Mucosa of descending colon (tissue), 3 donors: ENCODE data around the gene C6orf47. TPM values are rescaled to one million over a fixed set of nuclear protein-coding genes. Genes with fewer than 3 reads are reported as not detected.
A peak's percentile ranks its signal among the peaks of the same experiment; 100 is the strongest.

Experiments used
- ATAC-seq: fragments of 200-7000 bp; cut with Tn5 transposase; one replicate; pipeline ENCODE4 v1.9.1; 2020; ENCODE audit warnings: mild to moderate bottlenecking, moderate library complexity
- DNase-seq, 3 donors: peaks; one replicate each; pipeline ENCODE4 v3.0.0-alpha.2; 2020
- H3K36me3 ChIP-seq: fragments of 200-600 bp; one replicate; pipeline ENCODE4 v1.8.0; 2021; ENCODE audit warnings: low read depth, mild to moderate bottlenecking
- H3K4me1 ChIP-seq: fragments of 200-600 bp; one replicate; pipeline ENCODE4 v1.8.0; 2021; ENCODE audit warnings: low read depth, mild to moderate bottlenecking
- H3K4me3 ChIP-seq: fragments of 200-600 bp; one replicate; pipeline ENCODE4 v1.8.0; 2021; ENCODE audit warnings: mild to moderate bottlenecking
- H3K9me3 ChIP-seq: fragments of 200-600 bp; one replicate; pipeline ENCODE4 v1.8.0; 2021; ENCODE audit warnings: mild to moderate bottlenecking
- CTCF ChIP-seq: fragments of 200-600 bp; IDR thresholded peaks from one replicate; pipeline ENCODE4 v1.8.0; 2022; ENCODE audit warnings: antibody characterized with exemption, mild to moderate bottlenecking
- intact Hi-C, 2 donors: fragments of 100-400 bp; cut with DNase I in 1 of 2; cut with micrococcal nuclease in 1 of 2; formaldehyde crosslinking; loops; one replicate each; pipeline versions ENCODE4 v1.11.0 to v1.11.1; 2022; cut with DNase I, micrococcal nuclease
- total RNA-seq, 3 donors: library from RNA; stranded (reverse); fragmentation: NEBNext Ultra II Directional in 2 of 3; extraction: Animal tissue kit (Norgen Biotek cat#: 25700) in 2 of 3; gene quantifications; one replicate each; pipeline versions ENCODE4 v1.2.1 to v1.2.4, GENCODE V29; 2021 to 2023
- donor health status: DM: no; HTN: no; CAD: no; lungs with moderate emphysema.
- donor health status: DM: no; HTN: no; CAD: no.
- donor health status: DM: no; HTN: yes; CAD: no.

Gene C6orf47
- total RNA-seq, 3 donors from 2014 or later = 28.5 to 33.0 (median 32.3) TPM

GRCh38 chr6:31661262-31662123 lies 915 bp upstream of the C6orf47 start:
- Histone ChIP-seq H3K4me3 (no peak overlapping the region), H3K4me1 (peaks cover 37% of the 10 kb centered on the region), H3K36me3 (no peaks in the 10 kb centered on the region), H3K9me3 (no peaks in the 10 kb centered on the region)
- no peak for TF ChIP-seq CTCF
- DNase-seq = no peak
- ATAC-seq = no peak
- intact Hi-C loops = no loop called here

- H3K4me3 ChIP-seq = peak overlapping the region; percentile 59
- H3K4me1 ChIP-seq = peaks cover 50% of the 10 kb centered on the region
- DNase-seq = peak in 2 of 3 donors; percentile 40 to 64
- H3K36me3 ChIP-seq = no peaks in the 10 kb centered on the region
- peak; percentile 38 for ATAC-seq
- no peak for TF ChIP-seq CTCF
- no peaks in the 10 kb centered on the region for H3K9me3 ChIP-seq
- intact Hi-C loops = no loop called here
These were observed 763 bp downstream of the C6orf47 start for GRCh38 chr6:31659649-31660380.

GRCh38 chr6:31658983-31659648 lies 1.5 kb downstream of the C6orf47 start:
- no peak for TF ChIP-seq CTCF
- no peak overlapping the region for H3K4me3 ChIP-seq
- H3K4me1 ChIP-seq = peaks cover 49% of the 10 kb centered on the region
- ATAC-seq (no peak), DNase-seq (no peak)
- intact Hi-C loops = no loop called here
- H3K9me3 ChIP-seq = no peaks in the 10 kb centered on the region
- no peaks in the 10 kb centered on the region for H3K36me3 ChIP-seq

- intact Hi-C loops = no loop called here
- DNase-seq (no peak), ATAC-seq (no peak)
- no peaks in the 10 kb centered on the region for H3K9me3 ChIP-seq
- no peak overlapping the region for H3K4me3 ChIP-seq
- no peaks in the 10 kb centered on the region for H3K36me3 ChIP-seq
- TF ChIP-seq CTCF = no peak
- H3K4me1 ChIP-seq = peaks cover 40% of the 10 kb centered on the region
These were observed 2.4 kb downstream of the C6orf47 start for GRCh38 chr6:31658158-31658688.

- Histone ChIP-seq H3K9me3 (no peaks in the 10 kb centered on the region), H3K4me3 (no peak overlapping the region), H3K36me3 (no peaks in the 10 kb centered on the region), H3K4me1 (peaks cover 39% of the 10 kb centered on the region)
- no peak for ATAC-seq
- TF ChIP-seq CTCF = no peak
- intact Hi-C loops = no loop called here
- no peak for DNase-seq
These were observed 3.0 kb downstream of the C6orf47 start for GRCh38 chr6:31657406-31658157.
